ENCODE data around the gene ATG10.

The ATG10 gene

DNA sequence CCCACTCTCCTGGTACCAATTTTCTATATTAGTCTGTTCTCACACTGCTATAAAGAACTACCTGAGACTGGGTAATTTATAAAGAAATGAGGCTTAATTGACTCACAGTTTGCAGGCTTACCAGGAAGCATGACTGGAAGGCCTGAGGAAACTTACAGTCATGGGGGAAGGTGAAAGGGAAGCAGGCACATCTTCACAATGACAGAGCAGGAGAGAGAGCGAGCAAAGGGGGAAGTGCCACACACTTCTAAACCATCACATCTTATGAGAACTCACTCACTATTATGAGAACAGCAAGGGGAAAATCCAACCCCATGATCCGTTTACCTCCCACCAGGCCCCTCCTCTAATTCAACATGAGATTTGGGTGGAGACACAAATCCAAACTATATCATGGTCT is 72.2 kb downstream of the ATG10 start:
- CTCF ChIA-PET: no interaction called here
- no peak for DNase-seq (ENCODE audit: low read depth, low spot score)
- POLR2A ChIA-PET: no interaction called here
- no peak overlapping the region for H3K4me3 ChIP-seq (ENCODE audit: low read depth, low read length)
- TF ChIP-seq, protein P1, sequence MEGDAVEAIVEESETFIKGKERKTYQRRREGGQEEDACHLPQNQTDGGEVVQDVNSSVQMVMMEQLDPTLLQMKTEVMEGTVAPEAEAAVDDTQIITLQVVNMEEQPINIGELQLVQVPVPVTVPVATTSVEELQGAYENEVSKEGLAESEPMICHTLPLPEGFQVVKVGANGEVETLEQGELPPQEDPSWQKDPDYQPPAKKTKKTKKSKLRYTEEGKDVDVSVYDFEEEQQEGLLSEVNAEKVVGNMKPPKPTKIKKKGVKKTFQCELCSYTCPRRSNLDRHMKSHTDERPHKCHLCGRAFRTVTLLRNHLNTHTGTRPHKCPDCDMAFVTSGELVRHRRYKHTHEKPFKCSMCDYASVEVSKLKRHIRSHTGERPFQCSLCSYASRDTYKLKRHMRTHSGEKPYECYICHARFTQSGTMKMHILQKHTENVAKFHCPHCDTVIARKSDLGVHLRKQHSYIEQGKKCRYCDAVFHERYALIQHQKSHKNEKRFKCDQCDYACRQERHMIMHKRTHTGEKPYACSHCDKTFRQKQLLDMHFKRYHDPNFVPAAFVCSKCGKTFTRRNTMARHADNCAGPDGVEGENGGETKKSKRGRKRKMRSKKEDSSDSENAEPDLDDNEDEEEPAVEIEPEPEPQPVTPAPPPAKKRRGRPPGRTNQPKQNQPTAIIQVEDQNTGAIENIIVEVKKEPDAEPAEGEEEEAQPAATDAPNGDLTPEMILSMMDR (IDR thresholded peaks at IDR 0.05; ENCODE audit: insufficient read depth, low read length, missing control alignments): no peak

DNA sequence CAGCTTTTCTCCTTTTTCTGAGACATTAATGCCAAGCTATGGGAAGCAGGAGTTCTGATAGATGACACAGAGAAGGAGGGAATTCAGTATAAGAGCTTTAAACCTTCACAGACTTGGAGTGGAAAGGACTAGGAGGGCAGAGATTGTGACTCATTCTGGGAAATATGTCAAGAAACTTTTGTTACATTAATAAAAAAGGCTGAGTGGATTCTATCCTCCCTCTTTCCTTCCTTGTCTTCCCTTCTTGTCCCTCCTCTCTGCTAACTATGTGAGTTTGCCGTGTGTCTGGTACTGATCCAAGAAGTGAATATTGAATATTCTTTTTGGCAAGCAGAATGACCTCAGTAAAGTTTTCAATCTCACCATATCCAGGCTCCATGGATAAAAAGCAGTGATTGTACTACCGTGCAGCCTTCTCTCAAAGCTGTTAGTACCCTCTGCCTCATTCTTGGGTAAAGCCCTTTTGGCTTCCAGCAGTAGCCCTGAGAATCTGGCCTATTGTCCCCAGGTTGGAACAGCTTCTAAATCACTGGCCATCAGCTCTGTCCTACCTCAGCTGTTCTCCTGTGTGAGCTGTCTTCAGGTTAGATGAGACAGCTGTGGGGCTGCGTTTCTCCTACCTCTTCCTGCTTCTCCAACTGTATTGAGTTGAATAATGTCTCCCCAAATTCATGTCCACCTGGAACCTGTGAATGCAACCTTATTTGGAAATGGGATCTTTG is 73.9 kb downstream of the ATG10 start:
- ChIA-PET POLR2A (no interaction called here), CTCF (no interaction called here)
- DNase-seq (ENCODE audit: low read depth, low spot score): peak; percentile 38
- TF ChIP-seq, protein P1 (IDR thresholded peaks at IDR 0.05; ENCODE audit: insufficient read depth, low read length, missing control alignments): no peak
- H3K4me3 ChIP-seq (ENCODE audit: low read depth, low read length): no peak overlapping the region

GRCh38 chr5:82046276-82046647 is 74.4 kb downstream of the ATG10 start:
- no peak overlapping the region for H3K4me3 ChIP-seq (ENCODE audit: low read depth, low read length)
- ChIA-PET CTCF (no interaction called here), POLR2A (no interaction called here)
- no peak for DNase-seq (ENCODE audit: low read depth, low spot score)
- TF ChIP-seq, protein P1 (IDR thresholded peaks at IDR 0.05; ENCODE audit: insufficient read depth, low read length, missing control alignments): no peak

DNA sequence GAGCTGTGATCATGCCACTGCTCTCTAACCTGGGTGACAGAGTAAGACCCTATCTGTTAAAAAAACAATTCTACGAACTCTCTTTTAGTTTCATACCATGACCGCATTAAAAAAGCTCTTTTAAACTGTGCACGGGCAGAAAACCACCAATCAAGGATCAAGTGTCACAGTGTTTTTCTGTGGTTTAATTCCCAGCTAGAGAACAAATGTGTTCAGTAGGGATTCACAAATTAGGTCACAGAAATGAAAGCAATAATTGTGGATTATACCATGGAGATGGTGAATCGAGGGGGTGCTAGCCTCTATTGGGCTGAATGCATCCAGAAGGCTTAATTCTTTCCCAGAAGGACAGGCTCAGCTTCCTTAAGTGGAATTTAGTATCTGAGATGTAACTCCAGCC is 79.1 kb downstream of the ATG10 start:
- ChIA-PET CTCF (no interaction called here), POLR2A (no interaction called here)
- no peak overlapping the region for H3K4me3 ChIP-seq (ENCODE audit: low read depth, low read length)
- DNase-seq (ENCODE audit: low read depth, low spot score): no peak
- TF ChIP-seq, protein P1 (IDR thresholded peaks at IDR 0.05; ENCODE audit: insufficient read depth, low read length, missing control alignments): no peak

GRCh38 chr5:82054004-82054710 is 82.3 kb downstream of the ATG10 start:
- POLR2A ChIA-PET: no interaction called here
- DNase-seq (ENCODE audit: low read depth, low spot score): no peak
- no peak overlapping the region for H3K4me3 ChIP-seq (ENCODE audit: low read depth, low read length)
- TF ChIP-seq, protein P1 (IDR thresholded peaks at IDR 0.05; ENCODE audit: insufficient read depth, low read length, missing control alignments): no peak
- CTCF ChIA-PET: no interaction called here

- CTCF ChIA-PET: no interaction called here
- POLR2A ChIA-PET: no interaction called here
- TF ChIP-seq, protein P1 (IDR thresholded peaks at IDR 0.05; ENCODE audit: insufficient read depth, low read length, missing control alignments): no peak
- DNase-seq (ENCODE audit: low read depth, low spot score): peak; percentile 10
- H3K4me3 ChIP-seq (ENCODE audit: low read depth, low read length): no peak overlapping the region
Measured at GRCh38 chr5:82057051-82057450, 85.2 kb downstream of the ATG10 start.
